ENCODE results near the gene CCDC74A.
"Not testable (repeated sequence)": the region's sequence is repeated elsewhere in the genome, so short reads cannot be mapped to it uniquely, and the experiment has no call there.

Gene CCDC74A

GRCh38 chr2:131503587-131503986, 24.1 kb upstream of the CCDC74A start:
- DNase-seq: not testable (repeated sequence)

DNA sequence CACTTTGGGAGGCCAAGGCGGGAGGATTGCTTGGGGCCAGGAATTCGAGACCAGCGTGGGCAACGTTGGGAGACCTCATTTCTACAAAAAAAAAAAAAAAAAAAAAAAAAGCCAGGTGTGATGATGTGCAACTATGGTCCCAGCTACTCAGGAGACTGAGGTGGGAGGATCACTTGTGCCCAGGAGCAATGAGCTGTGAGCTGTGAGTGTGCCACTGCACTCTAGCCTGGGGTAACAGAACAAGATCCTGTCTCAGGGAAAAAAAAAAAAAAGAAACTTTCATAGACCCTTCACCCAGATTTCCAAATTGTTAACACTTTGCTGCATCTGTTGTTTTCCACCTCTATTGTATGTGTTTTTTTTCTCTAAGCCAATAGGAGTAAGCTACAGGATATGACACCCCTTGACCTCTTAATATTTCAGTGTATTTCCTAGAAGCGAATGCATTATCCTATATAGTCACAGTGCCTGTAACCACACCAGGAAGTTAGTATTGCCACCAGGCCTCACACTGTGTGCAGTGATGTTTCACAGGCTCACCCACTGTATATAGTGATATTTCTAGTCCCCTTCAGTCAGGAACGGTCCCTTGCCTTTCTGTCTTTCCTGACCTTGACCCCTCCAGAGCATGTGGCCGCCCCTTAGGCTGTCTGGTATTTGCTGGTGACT, 23.5 kb upstream of the CCDC74A start:
- DNase-seq: not testable (repeated sequence)

GRCh38 chr2:131509615-131510014, 18.1 kb upstream of the CCDC74A start:
- DNase-seq: no peak

GRCh38 chr2:131511291-131511968, 16.3 kb upstream of the CCDC74A start:
- DNase-seq: not testable (repeated sequence)

DNA sequence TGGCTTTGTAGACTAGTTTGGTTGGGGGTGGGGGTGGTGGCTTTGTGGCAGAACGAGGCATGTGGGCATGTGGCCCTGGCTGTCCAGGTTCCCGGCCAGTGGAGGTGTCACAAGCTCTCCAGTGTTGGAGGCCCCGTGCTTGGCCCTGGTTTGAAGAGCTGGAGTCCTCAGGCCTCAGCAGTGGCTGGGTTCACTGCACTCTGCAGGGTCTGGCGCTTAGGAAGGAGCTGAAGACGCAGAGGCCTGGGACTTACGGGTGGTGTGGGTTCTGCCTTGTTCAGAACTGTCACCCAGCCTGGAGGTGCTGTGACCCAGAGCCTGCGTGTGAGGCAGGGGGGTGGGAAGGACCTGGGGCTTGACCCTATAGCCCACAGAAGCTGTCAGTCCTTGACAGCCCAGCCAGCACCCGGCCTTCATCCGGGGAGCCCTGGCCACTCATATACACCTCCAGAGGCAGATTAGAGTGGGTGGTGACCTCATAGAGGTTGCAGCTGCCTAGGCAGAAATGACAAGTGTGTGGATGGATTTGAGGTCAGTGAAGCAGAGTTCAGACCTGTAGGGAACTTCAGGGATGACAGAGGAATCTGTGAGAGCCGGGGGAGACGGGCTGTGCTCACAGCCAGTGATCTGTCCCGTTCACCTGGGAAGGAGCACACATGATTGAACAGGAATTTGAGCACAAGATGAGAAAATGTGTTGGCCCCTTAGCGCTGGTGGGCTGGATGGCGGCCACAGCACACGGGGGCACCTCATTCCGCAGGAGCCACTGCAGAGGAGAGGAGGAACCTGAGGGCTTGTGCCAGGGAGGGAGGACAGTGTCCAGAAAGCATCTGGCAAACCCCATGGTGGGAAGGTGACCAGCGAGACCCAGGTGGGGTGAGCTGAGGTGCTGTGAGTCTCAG, 15.5 kb upstream of the CCDC74A start:
- DNase-seq: not testable (repeated sequence)

- not testable (repeated sequence) for DNase-seq
These were observed 13.1 kb upstream of the CCDC74A start for GRCh38 chr2:131514408-131515166.

- not testable (repeated sequence) for DNase-seq
These were observed 12.5 kb upstream of the CCDC74A start for GRCh38 chr2:131515235-131515634.

- no peak for DNase-seq
These were observed 11.7 kb upstream of the CCDC74A start for GRCh38 chr2:131516011-131516410.

DNA sequence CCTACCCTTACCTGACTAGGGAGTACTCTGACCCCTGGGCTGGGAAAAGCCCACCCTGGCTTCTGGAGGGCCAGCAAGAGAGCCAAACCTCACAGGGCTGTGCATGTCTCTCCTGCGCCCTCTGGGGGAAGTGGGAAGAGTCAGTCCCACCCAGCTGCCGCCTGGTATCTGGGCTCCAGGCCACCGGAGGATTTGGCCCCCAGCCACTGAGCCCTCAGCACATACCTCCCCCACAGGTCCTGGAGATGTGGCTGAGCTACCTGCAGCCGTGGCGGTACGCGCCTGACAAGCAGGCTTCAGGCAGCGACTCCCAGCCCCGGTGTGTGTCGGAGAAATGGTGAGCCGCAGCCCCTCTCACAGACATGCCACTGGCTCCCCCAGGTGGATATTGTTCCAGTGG, 11.1 kb upstream of the CCDC74A start:
- not testable (repeated sequence) for DNase-seq

- DNase-seq: no peak
These were observed 10.4 kb upstream of the CCDC74A start for GRCh38 chr2:131517106-131517831.

GRCh38 chr2:131517856-131518255, 9.8 kb upstream of the CCDC74A start:
- not testable (repeated sequence) for DNase-seq

DNA sequence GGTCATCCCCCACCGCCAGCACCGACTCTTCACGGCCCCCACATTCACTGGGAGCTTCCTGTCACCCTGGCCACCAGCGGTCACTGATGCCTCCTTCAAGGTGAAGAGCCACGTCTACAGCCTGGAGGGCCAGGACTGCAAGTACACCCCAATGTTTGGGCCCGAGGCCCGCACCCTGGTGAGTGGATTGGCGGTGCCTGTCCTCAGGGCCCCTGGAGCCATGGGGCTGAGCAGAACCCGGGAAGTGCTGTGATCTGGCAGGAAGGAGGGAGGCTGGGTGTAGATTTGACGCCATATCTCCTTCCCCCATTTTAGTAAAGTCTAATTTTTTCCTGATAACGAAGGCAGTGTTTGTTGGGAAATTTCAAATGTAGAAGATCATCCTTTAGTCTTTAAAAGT, 9.2 kb upstream of the CCDC74A start:
- not testable (repeated sequence) for DNase-seq

GRCh38 chr2:131519466-131519865, 8.2 kb upstream of the CCDC74A start:
- no peak for DNase-seq

- not testable (repeated sequence) for DNase-seq
These were observed 7.7 kb upstream of the CCDC74A start for GRCh38 chr2:131519871-131520470.

DNA sequence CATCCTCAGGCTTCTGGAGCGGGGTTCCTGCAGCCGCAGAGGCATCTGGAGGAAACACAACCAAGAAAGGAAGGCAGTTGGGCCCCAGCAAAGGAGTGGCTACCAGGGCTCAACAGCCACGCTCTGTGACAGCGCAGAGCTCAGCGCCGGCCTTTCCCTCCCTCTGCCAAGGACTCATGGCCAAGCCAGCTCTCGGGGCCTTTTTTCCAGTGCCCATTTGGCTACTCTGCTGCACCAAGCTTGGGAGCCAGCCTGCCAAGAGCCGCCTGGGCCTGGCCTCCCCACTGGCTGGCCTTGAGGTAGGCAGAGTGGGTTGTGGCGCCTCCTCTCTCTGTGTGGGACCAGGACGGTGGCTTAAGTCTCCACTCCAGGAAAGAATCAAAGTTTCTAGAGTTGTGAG, 7.2 kb upstream of the CCDC74A start:
- no peak for DNase-seq

DNA sequence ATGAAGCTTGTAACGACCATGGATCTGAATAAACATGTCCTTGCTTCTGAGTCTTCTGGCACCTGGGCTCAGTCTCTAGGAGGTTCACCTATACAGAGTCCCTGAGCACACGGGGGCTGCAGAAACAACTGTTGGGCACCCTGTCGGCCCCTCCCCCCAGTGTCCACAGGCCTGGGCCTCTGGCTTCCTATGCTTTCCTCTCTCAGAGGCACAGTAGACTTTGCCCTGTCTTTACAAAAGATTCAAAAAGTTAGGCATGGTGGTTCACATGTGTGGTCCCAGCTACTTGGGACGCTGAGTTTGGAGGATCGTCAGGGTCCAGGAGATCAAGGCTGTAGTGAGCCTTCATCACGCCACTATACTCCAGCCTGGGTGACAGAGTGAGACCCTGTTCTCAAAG, 6.2 kb upstream of the CCDC74A start:
- DNase-seq: not testable (repeated sequence)

- no peak for DNase-seq
These were observed 5.5 kb upstream of the CCDC74A start for GRCh38 chr2:131521961-131522781.

- not testable (repeated sequence) for DNase-seq
These were observed 2.4 kb upstream of the CCDC74A start for GRCh38 chr2:131525256-131525655.

GRCh38 chr2:131528981-131529863, 1.5 kb downstream of the CCDC74A start:
- not testable (repeated sequence) for DNase-seq

All from CD4-positive, alpha-beta T cell treated with Interleukin-10 for 1 hour (primary cell).